ENCODE results near the gene RPS6KA4.

DNA sequence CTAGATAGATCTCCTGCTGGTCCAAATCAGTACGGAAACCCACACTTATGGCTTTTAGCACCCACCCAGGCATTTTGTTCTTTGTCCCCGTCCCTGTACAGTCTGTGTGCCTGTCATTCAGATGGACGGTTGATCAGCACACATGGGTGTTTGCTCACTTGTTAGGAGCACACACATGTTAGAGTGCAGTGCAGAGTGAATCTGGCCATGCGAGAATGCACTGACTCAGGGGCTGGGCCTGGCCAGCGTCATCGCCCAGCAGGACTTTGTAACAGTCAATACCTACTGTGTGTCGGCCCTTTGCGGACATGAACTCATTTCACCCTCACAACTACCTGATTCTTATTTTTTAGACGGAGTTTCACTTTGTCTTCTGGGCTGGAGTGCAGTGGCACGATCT is 3.4 kb downstream of the RPS6KA4 start:
- TF ChIP-seq, protein P1, sequence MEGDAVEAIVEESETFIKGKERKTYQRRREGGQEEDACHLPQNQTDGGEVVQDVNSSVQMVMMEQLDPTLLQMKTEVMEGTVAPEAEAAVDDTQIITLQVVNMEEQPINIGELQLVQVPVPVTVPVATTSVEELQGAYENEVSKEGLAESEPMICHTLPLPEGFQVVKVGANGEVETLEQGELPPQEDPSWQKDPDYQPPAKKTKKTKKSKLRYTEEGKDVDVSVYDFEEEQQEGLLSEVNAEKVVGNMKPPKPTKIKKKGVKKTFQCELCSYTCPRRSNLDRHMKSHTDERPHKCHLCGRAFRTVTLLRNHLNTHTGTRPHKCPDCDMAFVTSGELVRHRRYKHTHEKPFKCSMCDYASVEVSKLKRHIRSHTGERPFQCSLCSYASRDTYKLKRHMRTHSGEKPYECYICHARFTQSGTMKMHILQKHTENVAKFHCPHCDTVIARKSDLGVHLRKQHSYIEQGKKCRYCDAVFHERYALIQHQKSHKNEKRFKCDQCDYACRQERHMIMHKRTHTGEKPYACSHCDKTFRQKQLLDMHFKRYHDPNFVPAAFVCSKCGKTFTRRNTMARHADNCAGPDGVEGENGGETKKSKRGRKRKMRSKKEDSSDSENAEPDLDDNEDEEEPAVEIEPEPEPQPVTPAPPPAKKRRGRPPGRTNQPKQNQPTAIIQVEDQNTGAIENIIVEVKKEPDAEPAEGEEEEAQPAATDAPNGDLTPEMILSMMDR (IDR thresholded peaks at IDR 0.05): no peak
- TF ChIP-seq POLR2A (IDR thresholded peaks at IDR 0.05) (no peak), EP300 (IDR thresholded peaks at IDR 0.05) (no peak)

All from tibial nerve (tissue), 4 donors.